Measurements from ENCODE around the gene METRNL.
"Not testable (repeated sequence)": the region's sequence is repeated elsewhere in the genome, so short reads cannot be mapped to it uniquely, and the experiment has no call there.

The METRNL gene

DNA sequence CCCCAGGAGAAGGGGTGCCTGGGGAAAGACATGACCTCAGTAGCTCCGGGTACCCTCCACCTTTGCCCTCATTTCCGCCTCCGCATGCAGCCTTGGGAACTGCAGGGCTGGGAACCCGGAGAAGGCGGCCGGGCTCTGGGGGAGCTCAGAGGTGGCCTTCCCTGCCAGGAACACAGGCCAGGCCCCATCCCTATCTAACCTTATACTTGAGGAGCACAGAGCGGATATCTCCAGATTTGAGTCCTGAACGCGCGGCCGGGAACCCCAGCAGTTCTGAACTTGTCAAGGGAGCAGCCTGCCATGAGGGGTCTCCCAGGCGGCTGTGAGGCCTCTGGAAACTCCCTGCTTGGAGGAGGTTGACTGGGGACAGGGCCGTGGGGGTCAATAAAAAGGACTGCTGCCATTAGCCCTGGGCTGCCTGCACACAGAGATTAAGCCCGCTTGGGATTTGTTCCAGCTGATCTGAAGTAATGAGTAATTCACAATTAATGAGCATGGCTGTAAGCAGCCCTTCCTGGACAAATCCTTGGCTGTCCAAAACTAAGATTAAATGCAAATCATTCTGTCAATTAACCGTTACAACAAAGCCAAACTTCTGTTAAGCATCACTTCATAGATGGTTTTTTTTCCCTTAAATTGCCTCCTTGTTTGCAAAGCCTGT is 26.3 kb upstream of the METRNL start:
- peak; percentile 34 for DNase-seq

DNA sequence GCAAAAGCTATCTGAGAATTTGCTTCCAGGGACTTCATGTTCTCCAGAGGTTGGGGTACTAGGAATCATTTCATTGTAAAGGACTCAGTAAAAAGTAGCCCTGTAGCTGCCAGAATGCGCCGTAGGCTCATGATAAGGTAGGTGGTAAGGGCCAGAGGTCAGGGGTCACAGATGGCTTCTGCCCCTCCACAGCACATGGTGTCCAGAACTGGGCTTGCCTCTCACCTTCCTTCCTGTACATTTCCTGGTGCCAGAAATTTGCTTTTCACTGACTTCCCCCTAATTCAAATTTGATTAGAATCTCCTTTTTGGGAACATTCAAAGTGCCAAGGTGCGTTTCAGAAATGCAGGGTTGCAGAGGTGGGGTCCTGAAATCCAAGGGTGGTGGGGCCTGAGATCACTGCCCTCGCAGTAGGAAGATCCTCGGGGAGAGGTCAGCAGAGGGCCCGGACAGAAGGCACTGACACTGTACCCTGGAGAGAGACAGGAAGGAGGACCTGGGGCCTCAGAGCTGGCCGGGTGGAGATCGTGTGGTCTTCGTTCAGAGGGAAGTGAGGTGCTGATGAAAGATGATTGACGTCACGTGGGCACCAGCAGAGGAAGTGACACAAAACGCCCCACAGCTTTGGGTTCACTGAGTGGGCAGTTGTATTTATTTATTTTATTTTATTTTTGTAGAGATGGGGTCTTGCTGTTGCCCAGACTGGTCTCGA is 25.5 kb upstream of the METRNL start:
- DNase-seq: no peak

DNA sequence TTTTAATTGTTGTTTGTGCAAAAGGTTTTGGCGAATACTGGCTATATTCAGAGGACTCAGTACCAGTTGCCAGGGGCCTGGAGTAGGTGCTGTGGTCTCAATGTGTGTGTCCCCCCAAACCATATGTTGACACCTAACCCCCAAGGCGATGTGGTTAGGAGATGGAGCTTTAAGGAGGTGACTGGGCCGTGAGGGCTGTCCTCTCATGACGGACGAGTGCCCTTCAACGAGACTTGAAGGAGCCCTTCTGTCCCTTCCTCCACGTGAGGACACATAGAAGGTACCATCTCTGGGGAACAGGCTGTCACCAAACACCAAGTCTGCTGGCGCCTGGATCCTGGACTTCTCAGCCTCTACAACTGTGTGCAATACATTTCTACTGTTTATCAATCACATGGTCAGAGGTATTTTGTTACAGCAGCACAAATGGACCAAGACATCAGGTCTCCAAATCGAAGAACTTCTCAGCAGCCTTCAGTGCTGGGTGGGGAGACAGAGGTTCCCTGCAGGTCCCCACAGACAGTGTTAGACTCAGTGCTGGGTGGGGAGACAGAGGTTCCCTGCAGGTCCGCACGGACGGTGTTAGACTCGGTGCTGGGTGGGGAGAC is 24.8 kb upstream of the METRNL start:
- DNase-seq: no peak

DNA sequence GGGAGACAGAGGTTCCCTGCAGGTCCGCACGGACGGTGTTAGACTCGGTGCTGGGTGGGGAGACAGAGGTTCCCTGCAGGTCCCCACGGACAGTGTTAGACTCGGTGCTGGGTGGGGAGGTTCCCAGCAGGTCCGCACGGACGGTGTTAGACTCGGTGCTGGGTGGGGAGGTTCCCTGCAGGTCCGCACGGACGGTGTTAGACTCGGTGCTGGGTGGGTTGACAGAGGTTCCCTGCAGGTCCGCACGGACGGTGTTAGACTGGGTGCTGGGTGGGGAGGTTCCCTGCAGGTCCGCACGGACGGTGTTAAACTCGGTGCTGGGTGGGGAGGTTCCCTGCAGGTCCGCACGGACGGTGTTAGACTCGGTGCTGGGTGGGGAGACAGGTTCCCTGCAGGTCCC is 24.2 kb upstream of the METRNL start:
- DNase-seq: not testable (repeated sequence)

DNA sequence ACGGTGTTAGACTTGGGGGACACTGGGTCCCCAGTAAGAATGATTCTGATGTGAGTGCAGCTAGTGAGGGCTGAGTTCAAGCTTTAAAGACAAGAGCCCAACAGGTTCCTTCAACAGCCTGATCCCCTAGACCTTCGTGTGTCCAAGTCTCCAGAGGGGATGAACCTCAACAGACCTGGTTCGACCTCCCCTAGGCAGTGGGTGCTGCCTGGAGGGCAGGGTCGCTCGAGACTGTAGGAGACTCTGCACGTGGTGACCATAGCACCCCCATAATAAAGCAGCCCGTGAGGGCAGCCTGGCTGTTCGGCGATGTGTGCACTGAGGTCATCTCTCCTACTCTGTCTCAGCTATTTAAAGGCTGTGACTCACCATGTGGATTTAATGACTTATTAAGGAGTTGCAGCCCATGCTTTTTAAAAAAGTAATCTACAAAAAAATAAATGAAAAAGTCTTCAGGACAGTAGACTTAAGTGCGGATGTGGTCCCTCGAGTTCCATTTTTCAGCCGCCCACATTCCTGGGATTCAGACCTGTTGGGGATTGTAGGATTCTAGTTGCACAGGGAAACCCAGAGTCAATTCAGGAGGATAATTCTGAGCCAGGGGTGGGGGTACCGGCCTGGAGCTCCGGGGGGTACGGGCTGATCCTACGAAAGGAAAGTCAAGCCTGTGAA is 23.4 kb upstream of the METRNL start:
- peak; percentile 86 for DNase-seq

DNA sequence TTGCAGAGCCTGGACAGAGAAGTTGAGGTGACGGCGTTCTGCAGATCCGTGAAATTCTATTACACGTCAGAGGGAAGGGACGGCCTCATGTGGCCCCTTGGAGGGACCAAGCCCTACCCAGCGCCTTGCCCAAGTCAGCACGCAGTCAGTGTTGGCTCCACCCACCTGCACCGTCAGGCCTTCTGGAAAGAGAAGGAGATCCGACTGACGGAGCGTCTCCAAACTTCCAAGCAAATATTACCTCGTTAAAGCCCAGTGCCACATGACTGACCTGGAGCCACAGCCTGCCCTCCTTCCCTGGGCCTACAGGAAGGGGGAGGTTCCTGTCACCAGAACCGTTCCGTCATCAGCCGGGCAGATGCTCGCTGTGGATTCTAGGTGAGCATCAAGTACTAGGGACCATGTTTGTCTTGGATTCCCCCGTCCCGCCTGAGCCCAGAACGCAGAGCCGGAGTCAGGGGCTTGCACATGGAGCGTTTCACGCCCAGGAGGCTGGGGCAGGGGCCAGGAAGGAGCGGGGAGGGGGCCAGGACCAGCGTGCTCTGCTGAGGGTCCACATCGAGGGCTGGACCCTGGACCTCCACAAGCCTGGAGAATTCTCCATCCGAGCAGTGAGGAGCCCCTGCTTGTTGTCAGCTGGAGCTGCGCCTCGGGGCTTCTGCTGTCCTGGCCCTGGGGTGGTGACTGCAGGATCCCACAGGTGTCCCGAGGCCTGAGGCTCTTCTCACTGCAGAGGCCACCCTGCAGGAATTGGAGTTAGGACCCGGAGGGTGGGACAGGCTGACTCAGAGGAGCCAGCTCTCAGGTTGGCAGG is 22.6 kb upstream of the METRNL start:
- no peak for DNase-seq

DNA sequence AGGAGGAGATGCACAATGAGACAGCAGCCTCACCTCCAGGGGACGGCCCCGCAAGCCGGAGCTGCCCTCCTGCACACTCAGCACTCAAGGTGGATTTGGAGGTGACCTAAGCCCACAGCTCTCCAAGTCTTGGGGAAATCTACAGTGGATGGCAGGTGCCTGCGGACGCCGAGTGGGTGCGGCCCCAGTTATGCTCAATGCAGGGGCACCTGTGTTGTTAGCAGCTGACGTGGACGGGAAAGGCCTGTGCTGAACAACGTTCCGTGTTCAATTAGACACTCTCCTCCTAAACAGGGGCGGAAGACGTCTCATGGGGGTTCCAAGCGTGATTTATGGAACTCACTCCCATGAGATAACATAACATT is 22.0 kb upstream of the METRNL start:
- no peak for DNase-seq

DNA sequence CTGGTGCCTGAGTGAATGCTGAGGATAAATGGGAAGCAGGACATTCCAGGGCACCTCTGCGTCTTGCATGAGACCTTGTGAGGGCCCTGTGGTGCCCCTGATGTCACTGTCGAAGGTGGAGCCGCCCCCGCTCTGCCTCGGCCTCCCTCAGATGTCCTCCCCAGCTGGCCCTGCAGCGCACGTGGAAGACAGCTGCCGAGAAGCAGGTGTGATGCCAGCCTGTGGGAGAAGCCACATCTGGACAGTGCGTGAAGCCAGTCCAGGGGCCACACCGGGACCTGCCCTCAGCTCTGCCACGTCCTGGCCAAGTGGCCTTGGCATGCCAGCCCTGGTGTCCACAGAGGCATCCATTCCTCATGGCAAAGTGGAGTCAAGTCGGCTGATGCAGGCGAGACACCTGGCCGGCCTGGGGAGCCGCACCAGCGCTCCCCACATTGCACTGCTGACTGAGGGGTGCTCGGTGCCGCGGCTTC is 21.6 kb upstream of the METRNL start:
- no peak for DNase-seq

DNA sequence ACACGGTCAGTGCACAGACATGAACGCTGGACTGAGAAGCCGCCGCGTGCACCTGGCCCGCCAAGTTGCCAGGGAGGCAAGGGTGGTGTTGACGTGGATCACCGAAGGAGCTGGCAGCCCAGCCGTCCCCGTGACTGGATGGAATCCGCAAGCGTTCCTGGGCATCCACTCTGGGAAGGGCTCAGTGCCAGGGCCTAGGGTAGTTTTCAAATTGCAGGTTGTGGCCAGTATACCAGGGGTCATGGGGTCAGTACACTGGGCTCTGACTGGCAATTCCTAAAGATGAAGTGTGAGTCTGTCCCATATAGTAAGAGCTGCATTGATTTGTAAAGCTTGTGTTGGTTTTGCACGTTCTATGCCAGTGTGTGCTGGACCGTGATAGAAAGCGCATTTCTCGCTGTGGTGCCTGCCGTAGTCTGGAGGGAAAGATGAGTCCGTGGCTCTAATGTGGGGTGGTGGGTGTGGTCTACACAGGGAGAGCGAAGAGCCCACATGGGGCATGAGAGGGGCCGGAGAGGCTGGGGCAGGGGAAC is 21.1 kb upstream of the METRNL start:
- DNase-seq: no peak

DNA sequence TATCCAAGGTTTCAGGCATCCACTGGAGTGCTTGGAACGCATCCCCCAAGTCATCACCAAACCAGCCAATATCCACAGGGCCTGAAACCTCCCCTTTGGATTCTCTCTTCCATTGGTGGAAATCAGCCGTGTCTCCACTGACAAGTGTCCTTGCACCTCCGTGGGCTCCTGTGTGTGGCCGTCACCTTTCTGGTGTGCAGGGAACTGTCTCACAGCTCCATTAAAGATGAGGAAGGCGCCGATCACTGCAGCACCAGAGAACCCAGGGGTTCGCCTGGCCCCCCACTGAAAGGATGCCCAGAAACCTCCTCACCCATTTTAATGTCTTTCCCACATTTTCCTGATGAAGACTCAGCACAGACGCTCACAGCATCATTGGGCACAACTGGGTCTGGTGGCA is 17.8 kb upstream of the METRNL start:
- no peak for DNase-seq

DNA sequence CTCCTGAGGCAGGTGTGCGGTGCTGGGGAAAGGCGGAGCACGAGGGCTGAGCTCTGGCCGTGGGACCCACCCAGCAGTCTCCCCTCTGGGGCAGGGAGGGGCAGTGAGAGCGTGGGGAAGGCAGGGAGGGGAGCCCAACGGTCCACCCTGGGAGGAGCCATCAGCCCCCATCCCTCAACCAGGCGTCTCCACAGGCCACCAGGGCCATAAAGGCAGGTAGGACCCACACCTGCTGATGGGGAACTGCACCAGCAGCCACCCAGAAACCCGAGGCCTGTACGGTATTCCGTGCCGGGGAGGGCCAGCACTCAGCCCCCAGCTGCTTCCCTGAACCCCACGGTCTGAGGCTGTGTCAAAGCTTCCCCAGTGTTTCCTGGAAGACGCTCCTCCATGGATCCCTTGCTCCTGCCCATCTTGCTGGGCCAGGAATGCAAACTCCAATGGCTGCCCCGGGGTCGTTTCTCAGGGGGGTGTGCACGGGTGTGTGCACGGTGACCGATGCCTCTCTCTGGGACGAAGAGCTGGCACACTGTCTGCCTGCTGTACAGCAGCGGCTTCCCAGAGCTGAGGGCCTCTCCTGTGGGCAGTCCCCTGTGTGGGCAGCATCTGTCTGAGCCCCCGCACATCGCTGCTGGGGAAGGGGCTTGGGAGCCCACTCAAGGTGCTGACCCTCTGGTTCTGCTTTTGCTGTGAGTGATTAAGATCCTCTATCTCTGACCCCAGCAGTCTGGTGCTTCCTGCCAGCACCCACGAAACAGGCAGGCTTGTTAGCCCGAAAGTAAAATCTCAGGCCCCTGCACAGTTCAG is 17.2 kb upstream of the METRNL start:
- no peak for DNase-seq

DNA sequence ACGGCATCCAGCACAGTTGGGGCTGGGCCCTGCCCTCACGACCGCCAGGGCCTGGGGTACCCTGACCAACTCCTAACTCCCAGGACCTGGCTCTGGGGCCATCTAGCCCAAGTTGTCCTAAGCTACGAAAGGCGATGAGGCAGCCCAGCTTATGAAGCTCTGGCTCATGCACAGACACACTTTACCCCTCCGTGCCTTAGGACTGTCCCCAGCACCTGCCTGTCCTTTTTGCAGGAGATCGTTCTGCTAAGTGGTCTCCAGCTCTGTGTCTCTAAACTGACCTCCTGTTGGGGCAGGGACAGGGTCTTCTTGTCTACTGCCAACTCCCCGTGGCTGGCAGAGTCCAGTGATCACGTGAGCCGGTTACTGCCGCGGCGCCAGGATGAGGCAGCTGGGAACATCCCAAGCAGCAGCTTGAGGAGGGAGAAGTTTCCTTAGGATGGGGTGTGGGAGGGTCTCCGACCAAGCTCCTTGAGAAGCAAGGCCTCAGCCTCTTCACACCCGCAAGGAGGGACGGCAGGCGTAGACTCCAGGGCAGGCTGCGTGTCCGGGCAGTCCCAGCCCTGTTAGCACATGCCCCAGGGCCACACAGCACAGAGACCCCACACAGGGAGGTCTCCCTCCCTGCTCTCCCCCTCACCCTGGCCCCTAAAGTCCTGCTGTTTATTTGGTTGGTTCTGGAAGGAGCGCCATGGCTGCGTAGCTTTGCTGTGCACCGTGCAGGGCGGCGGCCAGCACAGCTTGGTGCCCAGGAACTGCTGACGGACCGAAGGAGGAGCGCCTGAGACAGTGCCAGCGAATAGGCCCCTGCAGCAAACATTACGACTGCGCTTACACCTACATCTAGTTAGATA is 16.4 kb upstream of the METRNL start:
- no peak for DNase-seq

DNA sequence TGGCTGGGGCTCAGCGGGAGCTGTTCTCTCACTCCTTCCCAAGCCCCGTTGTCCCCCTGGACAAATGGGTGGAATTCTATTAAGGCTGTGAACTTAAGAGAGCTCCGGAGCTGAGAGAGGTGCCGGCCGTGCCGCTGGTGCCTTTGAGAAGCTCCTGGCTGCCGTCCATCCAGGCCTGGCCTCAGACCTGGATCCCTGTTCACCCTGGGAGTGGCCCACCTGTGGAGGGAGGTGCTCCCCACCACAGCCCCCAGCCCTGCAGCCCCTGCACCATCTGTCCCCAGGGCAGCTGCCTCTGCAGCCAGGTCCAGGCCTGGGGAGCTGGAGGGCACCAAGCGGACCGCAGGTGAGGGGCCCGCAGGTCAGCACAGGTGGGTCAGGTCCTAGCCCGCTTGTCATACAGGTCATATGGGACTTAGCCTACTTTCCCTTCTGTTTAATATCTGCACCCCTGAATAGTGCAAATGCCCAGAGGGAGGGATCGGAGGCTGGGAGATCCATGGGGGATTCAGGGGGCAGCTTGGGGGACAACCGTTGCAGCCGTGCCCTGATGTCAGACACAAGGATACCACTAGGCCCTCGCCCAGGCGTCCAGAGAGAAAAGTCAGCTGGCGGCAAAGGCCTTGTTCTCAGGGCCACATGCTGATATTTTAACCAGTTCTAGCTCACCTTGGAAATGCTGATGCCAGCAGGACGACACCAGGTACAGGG is 15.2 kb upstream of the METRNL start:
- no peak for DNase-seq

DNA sequence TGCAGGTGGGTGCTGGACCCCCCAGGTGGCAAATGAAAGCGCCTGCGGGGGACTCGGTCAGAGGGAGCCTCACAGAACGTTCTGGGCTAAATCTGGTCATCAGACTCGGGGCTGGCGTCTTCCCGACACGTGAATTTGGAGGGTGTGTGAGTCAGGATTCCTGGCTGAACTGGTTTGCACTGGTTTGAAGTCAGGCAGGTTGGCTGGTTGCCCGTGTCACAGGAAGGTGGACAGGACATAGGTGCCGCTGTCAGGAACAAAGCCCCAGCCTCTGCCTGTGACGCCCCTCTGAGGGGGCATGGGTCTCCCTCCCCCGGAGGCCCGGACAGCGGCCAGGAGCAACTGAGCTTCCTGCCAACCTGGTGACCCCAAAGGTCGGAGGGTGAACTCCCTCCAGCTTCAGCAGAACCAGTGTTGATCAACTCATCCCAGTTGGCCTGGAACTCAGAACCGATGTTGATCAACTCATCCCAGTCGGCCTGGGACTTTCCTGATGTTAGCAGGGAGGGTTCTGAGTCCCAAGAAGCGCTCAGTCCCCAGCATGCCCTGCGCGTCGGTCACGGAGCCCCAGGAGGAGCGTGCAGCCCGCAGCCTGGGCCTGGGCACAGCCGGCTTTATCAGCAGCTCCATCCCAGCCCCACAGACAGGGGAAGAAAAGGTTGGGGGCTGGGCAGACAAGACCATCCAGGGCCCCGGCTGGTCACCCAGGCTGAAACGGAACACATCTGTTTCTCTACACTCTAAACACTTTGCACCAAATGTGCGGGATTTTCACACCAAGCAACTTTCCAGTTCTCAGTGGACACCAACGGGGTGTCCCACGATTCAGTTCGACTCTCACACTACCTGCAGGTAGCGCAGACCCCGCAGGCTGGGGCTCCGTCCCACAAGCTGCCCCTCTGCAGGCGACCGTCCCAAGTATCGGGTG is 14.4 kb upstream of the METRNL start:
- no peak for DNase-seq

DNA sequence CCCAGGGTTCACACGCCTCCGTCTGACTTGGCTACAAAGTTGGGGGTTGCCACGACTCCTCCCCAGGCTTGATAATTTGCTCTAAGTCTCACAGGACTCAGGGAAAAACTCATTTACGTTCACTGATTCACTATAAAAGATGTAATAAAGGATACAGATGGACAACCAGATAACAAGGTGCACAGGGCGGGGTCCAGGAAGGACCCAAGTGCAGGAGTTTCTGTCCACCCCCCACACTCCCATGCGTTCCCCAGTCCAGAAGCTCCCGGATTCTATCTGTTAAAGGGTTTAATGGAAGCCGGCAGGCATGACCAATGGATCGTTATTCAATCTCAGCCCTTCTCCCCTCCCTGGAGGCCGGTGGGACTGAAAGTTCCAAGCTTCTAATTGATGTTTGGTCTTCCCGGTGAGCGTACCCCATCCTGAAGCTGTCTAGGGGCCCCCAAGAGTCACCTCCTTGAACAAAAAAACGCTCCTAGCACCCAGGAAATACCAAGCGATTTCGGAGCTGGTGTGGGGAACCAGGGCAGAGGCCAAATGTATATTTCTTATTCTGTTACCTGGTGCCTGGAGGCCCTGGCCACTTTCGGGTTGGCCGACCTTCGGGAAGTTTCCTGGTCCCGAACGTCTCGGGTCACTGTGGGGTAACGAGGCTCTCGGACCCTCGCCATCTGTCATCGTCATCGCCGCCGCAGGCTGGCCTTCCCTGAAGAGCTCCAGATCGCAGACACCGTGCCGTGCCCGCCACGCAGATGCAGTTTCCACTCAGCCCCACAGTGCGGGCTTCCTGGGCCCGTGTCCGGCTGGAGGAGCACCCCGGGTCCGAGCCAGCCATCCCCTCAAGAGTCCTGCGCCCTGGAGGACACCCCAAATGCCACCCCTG is 13.5 kb upstream of the METRNL start:
- no peak for DNase-seq

DNA sequence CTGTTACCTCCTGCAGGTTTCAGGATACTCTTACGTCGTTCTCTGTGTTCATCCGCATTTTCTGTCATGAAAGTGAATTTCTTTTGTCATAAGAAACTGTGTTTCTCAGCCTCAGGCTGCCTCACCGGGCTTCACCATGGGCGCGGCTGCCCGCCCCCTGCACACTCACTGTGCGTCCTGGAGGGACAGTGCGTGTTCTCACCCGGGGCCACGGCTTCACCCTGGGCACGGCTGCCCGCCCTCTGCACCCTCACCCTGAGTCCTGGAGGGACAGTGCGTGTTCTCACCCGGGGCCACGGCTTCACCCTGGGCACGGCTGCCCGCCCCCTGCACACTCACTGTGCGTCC is 12.9 kb upstream of the METRNL start:
- not testable (repeated sequence) for DNase-seq

DNA sequence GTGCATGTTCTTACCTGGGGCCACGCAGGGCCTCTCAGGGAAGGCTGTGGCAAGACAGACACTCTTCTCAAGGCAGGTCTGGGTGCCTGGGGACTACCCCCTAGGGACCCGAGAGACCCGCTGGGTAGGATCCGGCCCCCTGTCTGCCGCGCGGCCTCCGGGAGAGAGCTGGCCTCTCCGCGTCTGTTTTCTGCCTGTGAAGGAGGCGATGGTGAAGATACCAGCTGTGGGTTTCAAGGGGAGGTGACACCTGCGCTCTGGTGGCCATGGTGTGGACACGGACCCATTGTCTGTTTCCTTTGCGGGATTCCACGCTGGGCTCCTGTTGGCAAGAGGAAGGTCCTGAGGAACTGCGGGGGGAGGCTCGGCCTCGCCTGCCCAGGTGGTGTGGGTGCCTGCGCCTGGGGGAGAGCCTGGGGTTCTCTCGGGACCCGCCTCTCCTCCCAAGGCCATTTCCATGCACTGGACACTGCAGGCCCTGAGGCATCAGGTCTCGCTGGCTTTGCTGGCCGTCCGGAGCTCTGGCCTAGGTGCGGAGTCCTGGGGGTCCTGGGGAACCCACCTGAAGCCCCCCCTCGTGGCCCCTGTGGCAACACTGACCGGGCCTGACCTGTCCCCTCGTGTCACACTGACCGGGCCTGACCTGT is 12.2 kb upstream of the METRNL start:
- DNase-seq: no peak
